ENCODE measurements around the gene TMEM169. TPM values are rescaled to one million over a fixed set of nuclear protein-coding genes. Genes with fewer than 3 reads are reported as not detected.

TMEM169 gene
- total and polyA plus RNA-seq, 2 of the 13 experiments (the other 11 are each of a cell fraction or from before 2014, with no cell fraction given), result 1.5 to 4.5 TPM

GRCh38 chr2:216082117-216082711 is 495 bp downstream of the TMEM169 start (continued):
- TF ChIP-seq ZNF687 (CRISPR knock-in tag; IDR thresholded peaks at IDR 0.05), result peak; percentile 48; the same call in 1 of the 2 replicates
- no peak for TF ChIP-seq ATF7-NPFF (CRISPR knock-in tag; IDR thresholded peaks at IDR 0.05; ENCODE audit: low read depth)
- TF ChIP-seq ZNF446 (CRISPR knock-in tag; IDR thresholded peaks at IDR 0.05), result no peak
- TF ChIP-seq RBM22 (optimal IDR thresholded peaks at IDR 0.05; ENCODE audit: low read length), result no peak
- TF ChIP-seq ZBTB10 (CRISPR knock-in tag; IDR thresholded peaks at IDR 0.05; ENCODE audit: borderline replicate concordance), result no peak
- no peak for TF ChIP-seq JARID2 (CRISPR knock-in tag; IDR thresholded peaks at IDR 0.05; ENCODE audit: insufficient replicate concordance)
- no peak for TF ChIP-seq PRMT3 (CRISPR knock-in tag; IDR thresholded peaks at IDR 0.05; ENCODE audit: borderline replicate concordance, low read depth)
- no peak for TF ChIP-seq NCOA5 (CRISPR knock-in tag; IDR thresholded peaks at IDR 0.05)
- no peak for TF ChIP-seq MBD4 (IDR thresholded peaks at IDR 0.05; ENCODE audit: borderline replicate concordance, low read length)
- TF ChIP-seq TRAFD1 (CRISPR knock-in tag; IDR thresholded peaks at IDR 0.05; ENCODE audit: borderline replicate concordance), result no peak
- no peak for TF ChIP-seq DMAP1 (CRISPR knock-in tag; IDR thresholded peaks at IDR 0.05)
- peak; percentile 53; the same call in 1 of the 2 replicates for TF ChIP-seq SNAI1 (CRISPR knock-in tag; IDR thresholded peaks at IDR 0.05; ENCODE audit: borderline replicate concordance)
- TF ChIP-seq ZNF773 (CRISPR knock-in tag; IDR thresholded peaks at IDR 0.05; ENCODE audit: borderline replicate concordance), result no peak
- TF ChIP-seq ZBTB37 (CRISPR knock-in tag; IDR thresholded peaks at IDR 0.05), result no peak
- no peak for TF ChIP-seq HNRNPL (IDR thresholded peaks at IDR 0.05; ENCODE audit: low read depth, low read length)
- no peak for TF ChIP-seq RARG (CRISPR knock-in tag; IDR thresholded peaks at IDR 0.05; ENCODE audit: low read depth)
- no peak for TF ChIP-seq SAP130 (CRISPR knock-in tag; IDR thresholded peaks at IDR 0.05; ENCODE audit: low read depth)
- TF ChIP-seq TCF7 (IDR thresholded peaks at IDR 0.05; ENCODE audit: low read depth), result 0 out of 2 replicates have a peak, but pooled peaks have one; percentile 15
